Measurements from ENCODE around the gene CPPED1. TPM values are rescaled to one million over a fixed set of nuclear protein-coding genes. Genes with fewer than 3 reads are reported as not detected.
A peak's percentile ranks its signal among the peaks of the same experiment; 100 is the strongest.

CPPED1 gene
- total RNA-seq, 1 experiment from 2014 or later: 7.9 TPM

GRCh38 chr16:12700161-12700560 lies 103.5 kb downstream of the CPPED1 start:
- H3K79me1 ChIP-seq (ENCODE audit: insufficient read depth, low read depth, low read length, poor library complexity, severe bottlenecking): no peaks in the 10 kb centered on the region
- Mint-ChIP-seq H3K27me3 (ENCODE audit: low read depth) (no peaks in the 10 kb centered on the region), H3K9me3 (no peaks in the 10 kb centered on the region; a peak in 1 of 5 replicates), H3K4me1 (peaks cover 2 to 3% of the 10 kb centered on the region in 2 experiments; a peak in 1 of 4 replicates), H3K27ac (peak overlapping the region in 1 of 3 experiments; percentile 65; a peak in 2 of 7 replicates), H3K36me3 (ENCODE audit: insufficient read depth in 1 of 3, low read depth in 3 of 3) (peaks cover 0 to 3% (median 0%) of the 10 kb centered on the region in 3 experiments; a peak in 2 of 7 replicates), H3K4me3 (no peak overlapping the region)
- H3K9me3 ChIP-seq (ENCODE audit: control insufficient read depth, low read depth, low read length): no peaks in the 10 kb centered on the region
- no peak overlapping the region for H3K9ac ChIP-seq (ENCODE audit: extremely low read depth, insufficient read length, low read length)
- H2BK120ac ChIP-seq (ENCODE audit: low read depth, low read length, poor library complexity, severe bottlenecking): no peak overlapping the region
- 0 out of 3 replicates have a peak, but pooled peaks have one; percentile 11 for TF ChIP-seq CTCF (conservative IDR thresholded peaks at IDR 0.05)
- no peaks in the 10 kb centered on the region for H4K20me1 ChIP-seq (ENCODE audit: control insufficient read depth, insufficient read depth, insufficient read length)
- H3K23ac ChIP-seq (ENCODE audit: insufficient read length, low read depth, low read length): no peak overlapping the region
- no peak overlapping the region for H3K27ac ChIP-seq (ENCODE audit: insufficient read length, low read depth, low read length)
- H4K91ac ChIP-seq (ENCODE audit: insufficient read length, low read depth, low read length): no peak overlapping the region
- no peak overlapping the region for H3T11ph ChIP-seq (ENCODE audit: low read length)
- no peak overlapping the region for H3K14ac ChIP-seq (ENCODE audit: insufficient read depth, low read length)
- H4K8ac ChIP-seq (replicated peaks; ENCODE audit: insufficient read length, low read depth, low read length): no peak overlapping the region
- no peak overlapping the region for H3K4ac ChIP-seq (ENCODE audit: low read depth, low read length)
- no peak overlapping the region for H3K56ac ChIP-seq (ENCODE audit: insufficient read length, low read depth, low read length)
- H4K5ac ChIP-seq (ENCODE audit: insufficient read length, low read depth, low read length): no peak overlapping the region
- no peak overlapping the region for H2BK20ac ChIP-seq (ENCODE audit: low read depth, low read length, poor library complexity, severe bottlenecking)
- no CpG with 5 or more reads among the region's 3 CpGs for WGBS (ENCODE audit: extremely low coverage, insufficient read length, low lambda C conversion rate)
- H2BK15ac ChIP-seq (ENCODE audit: low read depth, low read length): no peak overlapping the region
- H3K27me3 ChIP-seq (ENCODE audit: insufficient read depth, low read length): no peaks in the 10 kb centered on the region
- DNase-seq: no peak
- no peak overlapping the region for H2AFZ ChIP-seq (ENCODE audit: low read length)
- no peaks in the 10 kb centered on the region for H3K79me2 ChIP-seq (ENCODE audit: insufficient read depth, low read length)
- no peaks in the 10 kb centered on the region for H3K4me1 ChIP-seq (ENCODE audit: insufficient read depth, low read length)
- H3K23me2 ChIP-seq (ENCODE audit: insufficient read length, low read depth, low read length, poor library complexity, severe bottlenecking): no peaks in the 10 kb centered on the region
- no peak overlapping the region for H3K18ac ChIP-seq (ENCODE audit: insufficient read length, low read depth, low read length)
- no peak overlapping the region for H2AK5ac ChIP-seq (ENCODE audit: insufficient read length, low read length)
- no peak overlapping the region for H2BK5ac ChIP-seq (ENCODE audit: insufficient read length, low read length)
- H2BK12ac ChIP-seq (ENCODE audit: insufficient read length, low read depth, low read length): no peak overlapping the region
- H3K4me2 ChIP-seq (ENCODE audit: insufficient read depth, insufficient read length, low read length): no peak overlapping the region
